ENCODE measurements around the gene ULK4.

The ULK4 gene

DNA sequence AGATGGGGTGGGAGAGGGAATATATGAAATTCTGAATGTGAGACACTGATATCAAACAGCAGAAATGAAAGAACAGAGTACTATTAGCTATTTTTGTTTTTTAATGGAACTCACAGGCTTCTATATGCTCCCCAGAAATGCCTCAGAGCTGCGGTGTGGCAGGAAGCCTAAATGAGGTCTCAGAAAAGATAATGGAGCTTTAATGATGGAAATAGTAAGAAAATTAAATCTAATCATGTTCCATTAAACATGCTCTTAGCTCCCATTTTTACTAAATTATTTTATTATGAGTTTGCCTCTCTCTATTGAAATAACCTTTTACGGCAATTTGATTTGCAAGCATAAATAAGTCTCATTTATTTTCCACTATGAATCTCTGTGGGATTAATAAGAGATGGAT is 378.9 kb downstream of the ULK4 start:
- TF ChIP-seq ELF4 (IDR thresholded peaks at IDR 0.05) = no peak
- no peak for TF ChIP-seq SUZ12 (IDR thresholded peaks at IDR 0.05)
- TF ChIP-seq ZNF384 (IDR thresholded peaks at IDR 0.05) = no peak
- TF ChIP-seq SP1 (IDR thresholded peaks at IDR 0.05) = no peak
- no peak for TF ChIP-seq TARDBP (IDR thresholded peaks at IDR 0.05)
- TF ChIP-seq ARNT (IDR thresholded peaks at IDR 0.05) = no peak
- no peak for TF ChIP-seq L3MBTL2 (conservative IDR thresholded peaks at IDR 0.05)
- TF ChIP-seq BHLHE40 (IDR thresholded peaks at IDR 0.05; ENCODE audit: borderline replicate concordance) = no peak
- no peak for TF ChIP-seq HDGF (IDR thresholded peaks at IDR 0.05; ENCODE audit: borderline replicate concordance)
- TF ChIP-seq NFRKB (IDR thresholded peaks at IDR 0.05) = no peak
- no peak for TF ChIP-seq CTBP1 (IDR thresholded peaks at IDR 0.05; ENCODE audit: borderline replicate concordance)
- TF ChIP-seq FOXA1 (IDR thresholded peaks at IDR 0.05) = no peak
- TF ChIP-seq FOXM1 (IDR thresholded peaks at IDR 0.05; ENCODE audit: borderline replicate concordance) = no peak
- TF ChIP-seq, protein P1, sequence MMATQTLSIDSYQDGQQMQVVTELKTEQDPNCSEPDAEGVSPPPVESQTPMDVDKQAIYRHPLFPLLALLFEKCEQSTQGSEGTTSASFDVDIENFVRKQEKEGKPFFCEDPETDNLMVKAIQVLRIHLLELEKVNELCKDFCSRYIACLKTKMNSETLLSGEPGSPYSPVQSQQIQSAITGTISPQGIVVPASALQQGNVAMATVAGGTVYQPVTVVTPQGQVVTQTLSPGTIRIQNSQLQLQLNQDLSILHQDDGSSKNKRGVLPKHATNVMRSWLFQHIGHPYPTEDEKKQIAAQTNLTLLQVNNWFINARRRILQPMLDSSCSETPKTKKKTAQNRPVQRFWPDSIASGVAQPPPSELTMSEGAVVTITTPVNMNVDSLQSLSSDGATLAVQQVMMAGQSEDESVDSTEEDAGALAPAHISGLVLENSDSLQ (IDR thresholded peaks at IDR 0.05) = no peak
- no peak for TF ChIP-seq FOXK2 (IDR thresholded peaks at IDR 0.05)
- TF ChIP-seq LEF1 (IDR thresholded peaks at IDR 0.05; ENCODE audit: borderline replicate concordance) = no peak
- CTCF ChIA-PET = no interaction called here
- POLR2A ChIA-PET = no interaction called here
- DNase-seq (ENCODE audit: extremely low spot score) = no peak

DNA sequence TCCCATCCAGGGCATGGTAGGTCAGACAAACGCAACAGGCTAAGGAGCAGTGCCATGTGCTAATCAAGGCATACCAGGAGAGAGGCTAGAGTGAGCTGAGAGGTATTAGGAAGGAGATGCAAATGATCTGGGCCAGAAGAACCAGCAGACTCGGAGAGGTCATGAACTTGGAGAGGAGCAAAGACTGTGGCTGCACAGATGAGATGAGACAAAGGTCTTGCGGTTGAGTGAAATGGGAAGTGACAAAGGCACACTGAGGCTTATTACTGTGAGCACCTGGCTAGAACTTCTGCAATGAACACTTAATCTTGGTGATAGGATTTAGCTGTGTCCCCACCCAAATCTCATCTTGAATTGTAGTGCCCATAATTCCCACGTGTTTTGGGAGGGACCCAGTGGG is 380.2 kb downstream of the ULK4 start:
- ChIA-PET POLR2A (no interaction called here), CTCF (interaction anchor here (0.6 kb wide), 1 partner anchor 227 kb away, joined by 3 read pairs; no protein-coding TSS in a partner anchor)
- TF ChIP-seq, protein P1 (IDR thresholded peaks at IDR 0.05) = no peak
- TF ChIP-seq ZNF384 (IDR thresholded peaks at IDR 0.05) (no peak), SUZ12 (IDR thresholded peaks at IDR 0.05) (no peak), NFRKB (IDR thresholded peaks at IDR 0.05) (no peak), SP1 (IDR thresholded peaks at IDR 0.05) (no peak), HDGF (IDR thresholded peaks at IDR 0.05; ENCODE audit: borderline replicate concordance) (no peak), FOXM1 (IDR thresholded peaks at IDR 0.05; ENCODE audit: borderline replicate concordance) (no peak), LEF1 (IDR thresholded peaks at IDR 0.05; ENCODE audit: borderline replicate concordance) (no peak), FOXA1 (IDR thresholded peaks at IDR 0.05) (no peak), CTBP1 (IDR thresholded peaks at IDR 0.05; ENCODE audit: borderline replicate concordance) (no peak), FOXK2 (IDR thresholded peaks at IDR 0.05) (no peak), BHLHE40 (IDR thresholded peaks at IDR 0.05; ENCODE audit: borderline replicate concordance) (no peak)
- no peak for DNase-seq (ENCODE audit: extremely low spot score)

DNA sequence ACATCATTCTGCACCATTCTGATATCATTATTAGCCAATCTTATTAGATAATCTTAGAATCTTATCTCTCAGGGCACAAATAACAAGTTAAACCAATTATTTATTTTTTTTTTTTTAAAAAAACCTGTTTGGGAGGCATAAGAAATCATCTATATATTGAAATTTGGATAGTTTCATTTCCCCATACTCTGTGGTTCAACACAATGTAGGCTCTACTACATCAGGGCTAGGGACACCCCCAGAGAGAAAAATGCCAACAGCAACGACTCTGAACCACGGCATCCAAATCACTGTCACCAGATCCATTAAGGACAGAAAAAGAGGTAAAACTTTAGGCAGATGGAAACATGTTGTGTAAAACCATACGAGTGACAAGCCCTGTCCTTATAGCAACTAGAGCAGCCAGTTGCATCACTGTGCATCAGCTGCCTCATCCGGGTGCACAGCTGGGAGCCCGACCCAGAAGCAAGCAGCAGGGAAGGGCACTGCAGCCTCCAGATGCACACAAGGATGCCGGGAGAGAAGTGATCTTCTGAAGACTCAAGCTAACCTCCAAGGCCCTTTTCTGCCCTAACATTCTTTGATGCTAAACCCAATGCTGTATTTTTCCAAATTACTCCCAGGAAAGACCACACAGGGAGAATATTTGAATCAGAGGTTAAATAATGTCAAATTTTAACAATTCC is 381.5 kb downstream of the ULK4 start:
- TF ChIP-seq LEF1 (IDR thresholded peaks at IDR 0.05; ENCODE audit: borderline replicate concordance) (no peak), ELF4 (IDR thresholded peaks at IDR 0.05) (no peak), FOXA1 (IDR thresholded peaks at IDR 0.05) (no peak), NFRKB (IDR thresholded peaks at IDR 0.05) (no peak), FOXK2 (IDR thresholded peaks at IDR 0.05) (no peak), SP1 (IDR thresholded peaks at IDR 0.05) (no peak), SUZ12 (IDR thresholded peaks at IDR 0.05) (no peak), CTBP1 (IDR thresholded peaks at IDR 0.05; ENCODE audit: borderline replicate concordance) (no peak), HDGF (IDR thresholded peaks at IDR 0.05; ENCODE audit: borderline replicate concordance) (no peak), ZNF384 (IDR thresholded peaks at IDR 0.05) (no peak), FOXM1 (IDR thresholded peaks at IDR 0.05; ENCODE audit: borderline replicate concordance) (no peak), TARDBP (IDR thresholded peaks at IDR 0.05) (no peak), ARNT (IDR thresholded peaks at IDR 0.05) (no peak), BHLHE40 (IDR thresholded peaks at IDR 0.05; ENCODE audit: borderline replicate concordance) (no peak), L3MBTL2 (conservative IDR thresholded peaks at IDR 0.05) (no peak)
- TF ChIP-seq, protein P1 (IDR thresholded peaks at IDR 0.05) = no peak
- no peak for DNase-seq (ENCODE audit: extremely low spot score)
- CTCF ChIA-PET = no interaction called here
- POLR2A ChIA-PET = no interaction called here

DNA sequence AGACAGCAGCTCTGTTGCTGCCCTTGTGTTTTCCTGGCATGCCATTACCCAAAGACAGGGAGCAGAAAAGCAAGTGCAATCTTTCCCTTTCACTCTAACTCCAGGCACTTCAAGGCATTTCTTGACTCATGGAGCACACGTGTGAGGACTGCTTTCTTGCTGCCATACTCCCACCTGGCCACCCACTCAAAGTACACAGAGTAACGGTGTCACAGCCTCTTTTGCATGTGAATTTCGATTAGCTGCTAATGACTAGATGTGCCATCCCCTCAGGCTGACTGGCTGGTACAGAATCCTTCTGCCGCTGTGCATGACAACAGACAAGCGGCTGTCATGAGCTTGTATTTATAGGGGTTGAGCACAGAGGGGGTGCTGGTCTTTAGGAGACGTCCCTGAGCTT is 382.0 kb downstream of the ULK4 start:
- ChIA-PET POLR2A (no interaction called here), CTCF (no interaction called here)
- no peak for DNase-seq (ENCODE audit: extremely low spot score)
- TF ChIP-seq L3MBTL2 (conservative IDR thresholded peaks at IDR 0.05) (no peak), NFRKB (IDR thresholded peaks at IDR 0.05) (no peak), FOXK2 (IDR thresholded peaks at IDR 0.05) (no peak), FOXM1 (IDR thresholded peaks at IDR 0.05; ENCODE audit: borderline replicate concordance) (no peak), CTBP1 (IDR thresholded peaks at IDR 0.05; ENCODE audit: borderline replicate concordance) (no peak), ELF4 (IDR thresholded peaks at IDR 0.05) (no peak), HDGF (IDR thresholded peaks at IDR 0.05; ENCODE audit: borderline replicate concordance) (no peak), SP1 (IDR thresholded peaks at IDR 0.05) (no peak), TARDBP (IDR thresholded peaks at IDR 0.05) (no peak), BHLHE40 (IDR thresholded peaks at IDR 0.05; ENCODE audit: borderline replicate concordance) (no peak), ZNF384 (IDR thresholded peaks at IDR 0.05) (no peak), LEF1 (IDR thresholded peaks at IDR 0.05; ENCODE audit: borderline replicate concordance) (no peak), ARNT (IDR thresholded peaks at IDR 0.05) (no peak), SUZ12 (IDR thresholded peaks at IDR 0.05) (no peak), FOXA1 (IDR thresholded peaks at IDR 0.05) (no peak)
- TF ChIP-seq, protein P1 (IDR thresholded peaks at IDR 0.05) = no peak

DNA sequence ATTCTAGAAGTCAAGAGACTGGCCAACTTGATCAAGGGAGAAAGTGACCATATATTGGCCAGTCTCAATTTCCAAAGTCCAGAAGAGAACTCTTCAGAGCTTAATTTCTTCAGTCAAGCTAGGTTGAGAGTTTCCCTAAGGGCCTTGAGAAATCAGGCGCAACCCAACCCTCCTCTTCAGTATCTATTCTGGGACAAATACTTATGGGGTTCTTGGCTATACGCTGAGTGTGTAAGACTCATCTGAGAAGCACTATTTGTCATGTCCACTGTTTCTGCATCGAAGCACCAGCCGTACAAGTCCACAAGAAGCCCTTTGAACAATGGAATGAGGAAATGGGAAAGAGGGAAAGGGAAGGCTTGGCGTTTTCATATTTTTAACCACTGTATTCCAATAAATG is 383.1 kb downstream of the ULK4 start:
- ChIA-PET CTCF (interaction anchor here (0.5 kb wide), 1 partner anchor 103 kb away, joined by 3 read pairs; no protein-coding TSS in a partner anchor), POLR2A (no interaction called here)
- TF ChIP-seq ARNT (IDR thresholded peaks at IDR 0.05) (no peak), LEF1 (IDR thresholded peaks at IDR 0.05; ENCODE audit: borderline replicate concordance) (no peak), CTBP1 (IDR thresholded peaks at IDR 0.05; ENCODE audit: borderline replicate concordance) (no peak), FOXA1 (IDR thresholded peaks at IDR 0.05) (no peak), ELF4 (IDR thresholded peaks at IDR 0.05) (no peak), ZNF384 (IDR thresholded peaks at IDR 0.05) (no peak), SP1 (IDR thresholded peaks at IDR 0.05) (no peak), TARDBP (IDR thresholded peaks at IDR 0.05) (no peak), NFRKB (IDR thresholded peaks at IDR 0.05) (no peak), SUZ12 (IDR thresholded peaks at IDR 0.05) (no peak), BHLHE40 (IDR thresholded peaks at IDR 0.05; ENCODE audit: borderline replicate concordance) (no peak), L3MBTL2 (conservative IDR thresholded peaks at IDR 0.05) (no peak), HDGF (IDR thresholded peaks at IDR 0.05; ENCODE audit: borderline replicate concordance) (no peak), FOXM1 (IDR thresholded peaks at IDR 0.05; ENCODE audit: borderline replicate concordance) (no peak), FOXK2 (IDR thresholded peaks at IDR 0.05) (no peak)
- TF ChIP-seq, protein P1 (IDR thresholded peaks at IDR 0.05) = no peak
- no peak for DNase-seq (ENCODE audit: extremely low spot score)
